MCF 10A (cell line): ENCODE measurements around the gene RPE. TPM values are rescaled to one million over a fixed set of nuclear protein-coding genes. Genes with fewer than 3 reads are reported as not detected.

ENCODE experiments used
- BruUV-seq: library from RNA; stranded (reverse); fragments of 400-500 nt; replicated peaks from 2 replicates; lab custom pipeline; 2021; lab: Mats Ljungman, UMichigan
- CTCF ChIA-PET: fragments of 300-600 bp; sonication (Branson Sonifier 250); formaldehyde crosslinking; extraction: SDS; loops from one replicate; lab custom pipeline; 2021; ENCODE audit warnings: antibody characterized with exemption, inconsistent platforms; lab: Yijun Ruan, JAX
- POLR2A ChIA-PET: fragments of 300-600, 350-650 bp; sonication (Branson Sonifier 250); formaldehyde crosslinking; extraction: SDS; loops from one replicate; lab custom pipeline; 2020; ENCODE audit warnings: antibody characterized with exemption, inconsistent platforms; lab: Yijun Ruan, JAX
- DNase-seq: peaks from one replicate; pipeline ENCODE4 v3.0.0-alpha.2; 2018; ENCODE audit not compliant: unreplicated experiment
- H3K27ac Mint-ChIP-seq: one replicate; pipeline ENCODE4 v1.8.0; 2022; ENCODE audit warnings: mild to moderate bottlenecking, low read depth, mixed read lengths; ENCODE audit not compliant: unreplicated experiment
- H3K27me3 Mint-ChIP-seq: one replicate; pipeline ENCODE4 v1.8.0; 2022; ENCODE audit warnings: mixed read lengths; ENCODE audit not compliant: insufficient read depth, unreplicated experiment
- H3K36me3 Mint-ChIP-seq: one replicate; pipeline ENCODE4 v1.8.0; 2022; ENCODE audit warnings: mild to moderate bottlenecking, moderate library complexity, mixed read lengths; ENCODE audit not compliant: insufficient read depth, unreplicated experiment
- H3K4me1 Mint-ChIP-seq: one replicate; pipeline ENCODE4 v1.8.0; 2022; ENCODE audit warnings: mixed read lengths; ENCODE audit not compliant: insufficient read depth, unreplicated experiment
- H3K4me3 Mint-ChIP-seq: one replicate; pipeline ENCODE4 v1.8.0; 2022; ENCODE audit warnings: mild to moderate bottlenecking, moderate library complexity, mixed read lengths; ENCODE audit not compliant: unreplicated experiment
- H3K9me3 Mint-ChIP-seq: one replicate; pipeline ENCODE4 v1.8.0; 2022; ENCODE audit warnings: mixed read lengths; ENCODE audit not compliant: unreplicated experiment
- CTCF ChIP-seq: fragments of 200-600 bp; IDR thresholded peaks from one replicate; pipeline ENCODE4 v1.8.0; 2022; ENCODE audit warnings: antibody characterized with exemption, mild to moderate bottlenecking; ENCODE audit not compliant: unreplicated experiment
- intact Hi-C: fragments of 100-400 bp; cut with micrococcal nuclease; formaldehyde crosslinking; loops from 2 replicates; pipeline ENCODE4 v1.14.1; 2022
- total RNA-seq: library from RNA; stranded (reverse); gene quantifications from 2 replicates; pipeline ENCODE4 v1.2.3, GENCODE V29; 2022

Gene RPE
- total RNA-seq, 1 experiment from 2014 or later: 90.6 TPM

GRCh38 chr2:209970271-209970670, 32.2 kb upstream of the RPE start:
- TF ChIP-seq CTCF: no peak
- no peaks in the 10 kb centered on the region for H3K27me3 Mint-ChIP-seq
- CTCF ChIA-PET: interaction anchor here (1.2 to 1.5 kb wide), 2 partner anchors 9 to 225 kb away, joined by 5 to 6 read pairs; no protein-coding TSS in a partner anchor
- no TSS peak for BruUV-seq
- no peaks in the 10 kb centered on the region for H3K36me3 Mint-ChIP-seq
- POLR2A ChIA-PET: no interaction called here
- no peak overlapping the region for H3K27ac Mint-ChIP-seq
- no peak for DNase-seq
- no peaks in the 10 kb centered on the region for H3K9me3 Mint-ChIP-seq
- no peak overlapping the region for H3K4me3 Mint-ChIP-seq
- H3K4me1 Mint-ChIP-seq: no peaks in the 10 kb centered on the region
- intact Hi-C loops: loop anchor here (10.0 kb wide), 1 partner anchor 425 kb away; no protein-coding TSS in a partner anchor

GRCh38 chr2:209970711-209971110, 31.7 kb upstream of the RPE start:
- intact Hi-C loops: loop anchor here (10.0 kb wide), 1 partner anchor 424 kb away; no protein-coding TSS in a partner anchor
- DNase-seq: no peak
- POLR2A ChIA-PET: no interaction called here
- no peaks in the 10 kb centered on the region for H3K9me3 Mint-ChIP-seq
- no peaks in the 10 kb centered on the region for H3K4me1 Mint-ChIP-seq
- no peaks in the 10 kb centered on the region for H3K36me3 Mint-ChIP-seq
- no TSS peak for BruUV-seq
- CTCF ChIA-PET: interaction anchor here (0.6 to 1.5 kb wide), 7 partner anchors 10 to 526 kb away, joined by 3 to 6 read pairs (median 4); no protein-coding TSS in a partner anchor
- no peak for TF ChIP-seq CTCF
- no peak overlapping the region for H3K27ac Mint-ChIP-seq
- H3K4me3 Mint-ChIP-seq: no peak overlapping the region
- H3K27me3 Mint-ChIP-seq: no peaks in the 10 kb centered on the region

GRCh38 chr2:209973328-209973727, 29.1 kb upstream of the RPE start:
- ChIA-PET POLR2A (no interaction called here), CTCF (interaction anchor here (0.6 to 7.2 kb wide), 2 partner anchors 224 to 426 kb away, joined by 3 to 126 read pairs; no protein-coding TSS in a partner anchor)
- H3K36me3 Mint-ChIP-seq: no peaks in the 10 kb centered on the region
- no TSS peak for BruUV-seq
- H3K27me3 Mint-ChIP-seq: no peaks in the 10 kb centered on the region
- H3K27ac Mint-ChIP-seq: no peak overlapping the region
- H3K9me3 Mint-ChIP-seq: no peaks in the 10 kb centered on the region
- intact Hi-C loops: loop anchor here (10.0 kb wide), 1 partner anchor 421 kb away; no protein-coding TSS in a partner anchor
- no peak for DNase-seq
- H3K4me3 Mint-ChIP-seq: no peak overlapping the region
- no peak for TF ChIP-seq CTCF
- no peaks in the 10 kb centered on the region for H3K4me1 Mint-ChIP-seq

GRCh38 chr2:209974576-209974975, 27.9 kb upstream of the RPE start:
- Mint-ChIP-seq H3K36me3 (no peaks in the 10 kb centered on the region), H3K27me3 (no peaks in the 10 kb centered on the region), H3K4me3 (no peak overlapping the region), H3K27ac (no peak overlapping the region), H3K9me3 (no peaks in the 10 kb centered on the region), H3K4me1 (no peaks in the 10 kb centered on the region)
- TF ChIP-seq CTCF: no peak
- no TSS peak for BruUV-seq
- ChIA-PET POLR2A (interaction anchor here (0.7 to 1.4 kb wide), 2 partner anchors 234 to 767 kb away, joined by 3 to 4 read pairs; no protein-coding TSS in a partner anchor), CTCF (interaction anchor here (0.7 to 7.2 kb wide), 5 partner anchors 187 to 1121 kb away, joined by 3 to 126 read pairs (median 3); no protein-coding TSS in a partner anchor)
- intact Hi-C loops: loop anchor here (10.0 kb wide), 1 partner anchor 420 kb away; no protein-coding TSS in a partner anchor
- DNase-seq: peak; percentile 42
